ENCODE measurements around the gene SPRR3.
"Not testable (repeated sequence)": the region's sequence is repeated elsewhere in the genome, so short reads cannot be mapped to it uniquely, and the experiment has no call there.

Gene SPRR3

GRCh38 chr1:152986578-152986977 is 15.0 kb upstream of the SPRR3 start:
- DNase-seq = no peak

- DNase-seq = no peak
Observed at GRCh38 chr1:152993186-152993585, 8.4 kb upstream of the SPRR3 start.

- no peak for DNase-seq
Observed at GRCh38 chr1:152995842-152996241, 5.7 kb upstream of the SPRR3 start.

GRCh38 chr1:152996633-152997400 is 4.7 kb upstream of the SPRR3 start:
- DNase-seq = no peak

GRCh38 chr1:152997901-152998300 is 3.6 kb upstream of the SPRR3 start:
- DNase-seq = no peak

- no peak for DNase-seq
Observed at GRCh38 chr1:152998476-152998875, 3.1 kb upstream of the SPRR3 start.

- DNase-seq = no peak
Observed at GRCh38 chr1:152999818-153000217, 1.7 kb upstream of the SPRR3 start.

GRCh38 chr1:153000294-153000693 is 1.3 kb upstream of the SPRR3 start:
- DNase-seq = no peak

- not testable (repeated sequence) for DNase-seq
Observed at GRCh38 chr1:153011235-153011758, 9.7 kb downstream of the SPRR3 start.

- not testable (repeated sequence) for DNase-seq
Observed at GRCh38 chr1:153021829-153022228, 20.3 kb downstream of the SPRR3 start.

GRCh38 chr1:153022340-153022739 is 20.8 kb downstream of the SPRR3 start:
- not testable (repeated sequence) for DNase-seq

GRCh38 chr1:153023109-153023508 is 21.6 kb downstream of the SPRR3 start:
- no peak for DNase-seq

GRCh38 chr1:153024413-153024812 is 22.9 kb downstream of the SPRR3 start:
- DNase-seq = no peak

GRCh38 chr1:153025797-153026196 is 24.2 kb downstream of the SPRR3 start:
- DNase-seq = no peak

- DNase-seq = no peak
Observed at GRCh38 chr1:153028766-153029165, 27.2 kb downstream of the SPRR3 start.

GRCh38 chr1:153030895-153031294 is 29.3 kb downstream of the SPRR3 start, which contains the start of gene SPRR1B:
TSS of gene SPRR1B (plus strand) at chr1:153031203. CDS start at chr1:153032346, 1,143 bp downstream.
- no peak for DNase-seq

- DNase-seq = no peak
Observed at GRCh38 chr1:153032073-153032472, 30.5 kb downstream of the SPRR3 start.

- DNase-seq = no peak
Observed at GRCh38 chr1:153032677-153033308, 31.2 kb downstream of the SPRR3 start.

GRCh38 chr1:153035211-153035610 is 33.7 kb downstream of the SPRR3 start:
- no peak for DNase-seq

GRCh38 chr1:153040950-153041631 is 39.5 kb downstream of the SPRR3 start, which contains the start of gene SPRR2D:
TSS of gene SPRR2D (minus strand) at chr1:153041120. CDS start at chr1:153040346, 774 bp downstream.
- DNase-seq = no peak

GRCh38 chr1:153049211-153049610 is 47.7 kb downstream of the SPRR3 start:
- DNase-seq = no peak

Data from CD4-positive, alpha-beta T cell treated with Interferon alpha-2 for 1 hour (primary cell).